ENCODE data around the gene LNPK.
"Not testable (repeated sequence)": the region's sequence is repeated elsewhere in the genome, so short reads cannot be mapped to it uniquely, and the experiment has no call there.

The LNPK gene

GRCh38 chr2:175922160-175922559, 79.9 kb downstream of the LNPK start:
- CTCF ChIA-PET = no interaction called here
- H3K27ac ChIP-seq = no peak overlapping the region
- POLR2A ChIA-PET (ENCODE audit: low non-redundant PET) = no interaction called here
- TF ChIP-seq, protein P1, sequence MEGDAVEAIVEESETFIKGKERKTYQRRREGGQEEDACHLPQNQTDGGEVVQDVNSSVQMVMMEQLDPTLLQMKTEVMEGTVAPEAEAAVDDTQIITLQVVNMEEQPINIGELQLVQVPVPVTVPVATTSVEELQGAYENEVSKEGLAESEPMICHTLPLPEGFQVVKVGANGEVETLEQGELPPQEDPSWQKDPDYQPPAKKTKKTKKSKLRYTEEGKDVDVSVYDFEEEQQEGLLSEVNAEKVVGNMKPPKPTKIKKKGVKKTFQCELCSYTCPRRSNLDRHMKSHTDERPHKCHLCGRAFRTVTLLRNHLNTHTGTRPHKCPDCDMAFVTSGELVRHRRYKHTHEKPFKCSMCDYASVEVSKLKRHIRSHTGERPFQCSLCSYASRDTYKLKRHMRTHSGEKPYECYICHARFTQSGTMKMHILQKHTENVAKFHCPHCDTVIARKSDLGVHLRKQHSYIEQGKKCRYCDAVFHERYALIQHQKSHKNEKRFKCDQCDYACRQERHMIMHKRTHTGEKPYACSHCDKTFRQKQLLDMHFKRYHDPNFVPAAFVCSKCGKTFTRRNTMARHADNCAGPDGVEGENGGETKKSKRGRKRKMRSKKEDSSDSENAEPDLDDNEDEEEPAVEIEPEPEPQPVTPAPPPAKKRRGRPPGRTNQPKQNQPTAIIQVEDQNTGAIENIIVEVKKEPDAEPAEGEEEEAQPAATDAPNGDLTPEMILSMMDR (conservative IDR thresholded peaks at IDR 0.05; ENCODE audit: low read depth) = no peak
- DNase-seq (ENCODE audit: low spot score) = no peak

DNA sequence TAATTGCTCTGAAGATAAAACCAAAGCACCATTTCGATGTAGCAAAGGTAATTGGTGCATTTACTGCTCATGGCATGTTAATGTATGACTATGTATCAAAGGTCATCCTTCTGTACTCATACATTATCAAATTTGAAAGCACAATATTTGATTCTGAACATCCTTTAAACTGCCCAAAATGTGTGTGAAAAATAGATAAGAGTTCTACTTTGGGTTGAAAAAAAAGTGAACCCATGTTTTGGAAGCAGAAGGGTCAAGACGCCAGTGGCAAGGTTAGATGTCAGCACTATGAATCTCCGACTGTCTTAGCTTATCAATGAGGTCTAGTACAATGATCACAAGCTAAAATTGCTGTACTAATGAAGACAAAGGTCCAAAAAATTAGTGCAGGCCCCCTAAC, 83.1 kb downstream of the LNPK start:
- TF ChIP-seq, protein P1 (conservative IDR thresholded peaks at IDR 0.05; ENCODE audit: low read depth) = no peak
- CTCF ChIA-PET = interaction anchor here (1.0 kb wide), 1 partner anchor 50 kb away, joined by 3 read pairs; no protein-coding TSS in a partner anchor
- no peak overlapping the region for H3K27ac ChIP-seq
- no peak for DNase-seq (ENCODE audit: low spot score)
- POLR2A ChIA-PET (ENCODE audit: low non-redundant PET) = no interaction called here

GRCh38 chr2:175914846-175915245, 87.2 kb downstream of the LNPK start:
- no peak overlapping the region for H3K27ac ChIP-seq
- ChIA-PET POLR2A (ENCODE audit: low non-redundant PET) (no interaction called here), CTCF (interaction anchor here (0.6 to 0.7 kb wide), 2 partner anchors 458 to 1728 kb away, joined by 3 to 4 read pairs; no protein-coding TSS in a partner anchor)
- TF ChIP-seq, protein P1 (conservative IDR thresholded peaks at IDR 0.05; ENCODE audit: low read depth) = no peak
- DNase-seq (ENCODE audit: low spot score) = no peak

- CTCF ChIA-PET = interaction anchor here (0.6 to 0.7 kb wide), 2 partner anchors 457 to 1728 kb away, joined by 3 to 4 read pairs; no protein-coding TSS in a partner anchor
- POLR2A ChIA-PET (ENCODE audit: low non-redundant PET); H3K27ac ChIP-seq; DNase-seq (ENCODE audit: low spot score): not testable (repeated sequence)
Measured at GRCh38 chr2:175913849-175914743, 88.0 kb downstream of the LNPK start.

- H3K27ac ChIP-seq; CTCF ChIA-PET; POLR2A ChIA-PET (ENCODE audit: low non-redundant PET); DNase-seq (ENCODE audit: low spot score): not testable (repeated sequence)
Measured at GRCh38 chr2:175913267-175913666, 88.8 kb downstream of the LNPK start.

DNA sequence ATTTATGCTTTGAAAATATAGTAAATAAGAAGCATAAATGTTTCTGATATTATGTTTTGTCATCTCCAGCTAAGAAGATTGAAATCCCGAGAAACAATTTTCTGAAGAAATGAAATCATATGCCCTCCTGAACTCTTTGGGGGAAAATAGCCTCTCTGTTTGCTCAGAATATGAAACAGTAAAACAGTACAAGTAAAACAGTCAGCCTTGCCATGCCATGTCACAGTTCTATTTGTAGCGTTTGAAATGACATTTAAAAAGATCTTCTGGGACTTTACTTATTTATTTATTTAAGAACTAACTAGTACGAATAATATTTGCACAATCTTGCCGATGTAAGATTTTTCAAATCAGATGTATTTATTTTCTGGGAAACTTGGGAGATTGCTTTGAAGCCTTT, 98.0 kb downstream of the LNPK start:
- TF ChIP-seq, protein P1 (conservative IDR thresholded peaks at IDR 0.05; ENCODE audit: low read depth) = no peak
- DNase-seq (ENCODE audit: low spot score) = no peak
- POLR2A ChIA-PET (ENCODE audit: low non-redundant PET) = no interaction called here
- CTCF ChIA-PET = no interaction called here
- H3K27ac ChIP-seq = no peak overlapping the region

GRCh38 chr2:175903384-175903936, 98.6 kb downstream of the LNPK start:
- POLR2A ChIA-PET (ENCODE audit: low non-redundant PET) = no interaction called here
- CTCF ChIA-PET = no interaction called here
- TF ChIP-seq, protein P1 (conservative IDR thresholded peaks at IDR 0.05; ENCODE audit: low read depth) = no peak
- no peak for DNase-seq (ENCODE audit: low spot score)
- H3K27ac ChIP-seq = no peak overlapping the region

- DNase-seq (ENCODE audit: low spot score); CTCF ChIA-PET; H3K27ac ChIP-seq; POLR2A ChIA-PET (ENCODE audit: low non-redundant PET): not testable (repeated sequence)
Measured at GRCh38 chr2:175895957-175896356, 106.1 kb downstream of the LNPK start.
